Pancreas (tissue), 10 donors: Measurements from ENCODE around the gene SNAP25. TPM values are rescaled to one million over a fixed set of nuclear protein-coding genes. Genes with fewer than 3 reads are reported as not detected.

ENCODE experiments used
- ATAC-seq, 4 donors: fragments of 200-7000 bp; cut with Tn5 transposase; one replicate each; pipeline versions ENCODE4 v1.8.0 to v1.9.1; 2020; ENCODE audit warnings: mild to moderate bottlenecking in 4 of 4, moderate library complexity in 4 of 4
- DNase-seq, 6 donors: peaks; one replicate each; pipeline ENCODE4 v3.0.0-alpha.2; 2020
- FAIRE-seq: peaks from 2 replicates; lab custom pipeline; 2012; peaks lifted over from hg19 to GRCh38; lab: Jason Lieb, UNC
- H3K27ac ChIP-seq, 4 donors: fragments of 200-600 bp; sonication (generic); 1 replicate in 3 of 4; 2 replicates in 1 of 4; pipeline versions ENCODE4 v1.5.0 to v1.8.0; 2020
- H3K27me3 ChIP-seq, 4 donors: fragments of 200-600 bp; one replicate each; pipeline ENCODE4 v1.8.0; 2021
- H3K36me3 ChIP-seq, 3 donors: fragments of 200-600 bp; sonication (generic) in 1 of 3; one replicate each; pipeline versions ENCODE4 v1.5.0 to v1.8.0; 2020 to 2021
- H3K4me1 ChIP-seq, 3 donors: fragments of 200-600 bp; one replicate each; pipeline ENCODE4 v1.8.0; 2021
- H3K4me3 ChIP-seq, 4 donors: fragments of 200-600 bp; sonication (generic) in 2 of 4; one replicate each; pipeline versions ENCODE4 v1.5.0 to v1.8.0; 2020 to 2021
- H3K9me3 ChIP-seq, 4 donors: fragments of 200-600 bp; one replicate each; pipeline ENCODE4 v1.8.0; 2021
- CTCF ChIP-seq, 4 donors: fragments of 200-600 bp; sonication (generic) in 3 of 4; IDR thresholded peaks; one replicate each; pipeline versions ENCODE4 v1.5.0 to v1.8.0; 2021; ENCODE audit warnings: antibody characterized with exemption in 4 of 4
- WGBS, 2 donors: extraction: QIAGEN DNeasy Blood & Tissue Kit; methylation state at CpG; one replicate each; pipeline ENCODE4 v1.1.7; 2013; 5-methylcytosine and 5-hydroxymethylcytosine counted together
- intact Hi-C, 3 donors: fragments of 100-400 bp; cut with DNase I; formaldehyde crosslinking; loops; one replicate each; pipeline versions ENCODE4 v1.11.1 to v1.14.2; 2022
- polyA plus RNA-seq, 2 donors: library from polyadenylated mRNA; stranded (reverse); fragments of 200-250 nt; gene quantifications; one replicate each; pipeline ENCODE4 v1.2.3, GENCODE V29; 2013
- total RNA-seq, 6 donors: library from RNA; stranded (reverse); fragmentation: NEBNext Ultra II Directional in 4 of 6; extraction: Animal tissue kit (Norgen Biotek cat#: 25700) in 4 of 6; gene quantifications; one replicate each; pipeline versions ENCODE4 v1.2.1 to v1.2.4, GENCODE V29; 2021 to 2023
- donor health status: healthy with polysubstance abuse.
- donor health status: DM: no; HTN: no; CAD: no; lungs with moderate emphysema.
- donor health status: DM: no; HTN: no; CAD: no.
- donor health status: control.
- donor health status: control.
- donor health status: Bipolar disorder and iron deficiency.
- donor health status: DM: yes; HTN: yes; CAD: no.
- donor health status: DM: no; HTN: no; CAD: no.
- donor health status: DM: no; HTN: no; CAD: no.
- donor health status: DM: yes; HTN: yes; CAD: no.

Gene SNAP25
- total and polyA plus RNA-seq, 8 donors: 0.95 to 50.3 (median 4.5) TPM

DNA sequence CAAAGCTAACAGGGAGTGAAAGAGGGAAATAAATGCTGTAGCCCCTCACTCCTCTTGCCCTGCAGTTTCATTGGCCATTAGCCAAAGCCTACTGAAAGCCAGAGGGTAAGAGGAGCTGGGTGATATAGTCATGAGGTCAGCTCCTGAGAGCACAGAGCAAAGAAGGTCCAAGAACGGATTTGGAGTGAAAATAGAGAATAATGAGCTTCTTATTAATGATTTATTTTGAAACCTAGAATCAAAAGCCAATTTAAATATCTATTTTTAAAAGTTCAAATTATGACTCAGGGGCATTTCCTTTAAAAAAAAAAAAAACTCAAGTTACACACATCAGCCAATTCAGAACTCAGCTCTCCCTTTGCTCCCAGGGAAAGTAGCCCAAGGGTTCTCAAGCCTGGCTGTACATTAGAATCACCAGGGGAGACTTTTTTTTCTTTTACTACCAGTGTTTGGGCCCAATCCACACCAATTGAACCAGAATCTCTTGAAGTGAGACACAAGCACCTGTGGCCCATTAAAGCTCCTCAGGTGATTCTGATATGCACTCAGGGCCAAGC lies 79.1 kb downstream of the SNAP25 start:
- Histone ChIP-seq H3K36me3 (no peaks in the 10 kb centered on the region), H3K27me3 (no peaks in the 10 kb centered on the region), H3K4me1 (no peaks in the 10 kb centered on the region), H3K4me3 (no peak overlapping the region), H3K9me3 (no peaks in the 10 kb centered on the region), H3K27ac (no peak overlapping the region)
- no peak for TF ChIP-seq CTCF (IDR thresholded peaks at IDR 0.05)
- WGBS, 2 donors: 29 to 46% methylated on average over 1 of the region's 1 CpG
- no peak for DNase-seq
- intact Hi-C loops: no loop called here
- no peak for FAIRE-seq
- no peak for ATAC-seq

- Histone ChIP-seq H3K4me3 (no peak overlapping the region), H3K4me1 (no peaks in the 10 kb centered on the region), H3K27ac (no peak overlapping the region), H3K9me3 (no peaks in the 10 kb centered on the region), H3K36me3 (no peaks in the 10 kb centered on the region), H3K27me3 (no peaks in the 10 kb centered on the region)
- FAIRE-seq (no peak), ATAC-seq (no peak), DNase-seq (no peak)
- intact Hi-C loops: no loop called here
- WGBS, 2 donors: 53 to 54% methylated on average over 5 of the region's 5 CpGs
- TF ChIP-seq CTCF (IDR thresholded peaks at IDR 0.05): no peak
Measured at GRCh38 chr20:10300582-10301446, 82.2 kb downstream of the SNAP25 start.

GRCh38 chr20:10303852-10304251 lies 85.2 kb downstream of the SNAP25 start:
- H3K36me3 ChIP-seq: no peaks in the 10 kb centered on the region
- H3K27ac ChIP-seq: no peak overlapping the region
- no peak for TF ChIP-seq CTCF (IDR thresholded peaks at IDR 0.05)
- no peaks in the 10 kb centered on the region for H3K4me1 ChIP-seq
- H3K4me3 ChIP-seq: no peak overlapping the region
- 40 to 44% methylated on average over 3 of the region's 3 CpGs for WGBS, 2 donors
- no peak for DNase-seq
- no peak for ATAC-seq
- no peaks in the 10 kb centered on the region for H3K27me3 ChIP-seq
- H3K9me3 ChIP-seq: no peaks in the 10 kb centered on the region
- intact Hi-C loops: no loop called here
- no peak for FAIRE-seq

GRCh38 chr20:10304471-10305046 lies 85.9 kb downstream of the SNAP25 start:
- no peak for ATAC-seq
- WGBS, 2 donors: 70 to 77% methylated on average over 3 of the region's 3 CpGs
- no peak for DNase-seq
- FAIRE-seq: no peak
- no peaks in the 10 kb centered on the region for H3K36me3 ChIP-seq
- no peaks in the 10 kb centered on the region for H3K27me3 ChIP-seq
- no peaks in the 10 kb centered on the region for H3K9me3 ChIP-seq
- TF ChIP-seq CTCF (IDR thresholded peaks at IDR 0.05): no peak
- intact Hi-C loops: no loop called here
- no peaks in the 10 kb centered on the region for H3K4me1 ChIP-seq
- no peak overlapping the region for H3K4me3 ChIP-seq
- H3K27ac ChIP-seq: no peak overlapping the region
